Subcutaneous adipose tissue (tissue), 4 donors: ENCODE measurements around the gene GRAMD4. TPM values are rescaled to one million over a fixed set of nuclear protein-coding genes. Genes with fewer than 3 reads are reported as not detected.

ENCODE experiments used
- CTCF ChIP-seq: fragments of 450-650 bp; IDR thresholded peaks from one replicate; pipeline ENCODE4 v1.5.1; 2016; ENCODE audit warnings: low read depth, mild to moderate bottlenecking, control low read depth, antibody characterized with exemption, moderate library complexity
- total RNA-seq, 4 donors: library from RNA; depleted of rRNA; stranded (reverse); fragments of >200 nt; gene quantifications; one replicate each; pipeline ENCODE4 v1.1.0, GENCODE V29; 2016

The GRAMD4 gene
- total RNA-seq, 4 donors from 2014 or later, result 9.9 to 39.4 (median 23.0) TPM

DNA sequence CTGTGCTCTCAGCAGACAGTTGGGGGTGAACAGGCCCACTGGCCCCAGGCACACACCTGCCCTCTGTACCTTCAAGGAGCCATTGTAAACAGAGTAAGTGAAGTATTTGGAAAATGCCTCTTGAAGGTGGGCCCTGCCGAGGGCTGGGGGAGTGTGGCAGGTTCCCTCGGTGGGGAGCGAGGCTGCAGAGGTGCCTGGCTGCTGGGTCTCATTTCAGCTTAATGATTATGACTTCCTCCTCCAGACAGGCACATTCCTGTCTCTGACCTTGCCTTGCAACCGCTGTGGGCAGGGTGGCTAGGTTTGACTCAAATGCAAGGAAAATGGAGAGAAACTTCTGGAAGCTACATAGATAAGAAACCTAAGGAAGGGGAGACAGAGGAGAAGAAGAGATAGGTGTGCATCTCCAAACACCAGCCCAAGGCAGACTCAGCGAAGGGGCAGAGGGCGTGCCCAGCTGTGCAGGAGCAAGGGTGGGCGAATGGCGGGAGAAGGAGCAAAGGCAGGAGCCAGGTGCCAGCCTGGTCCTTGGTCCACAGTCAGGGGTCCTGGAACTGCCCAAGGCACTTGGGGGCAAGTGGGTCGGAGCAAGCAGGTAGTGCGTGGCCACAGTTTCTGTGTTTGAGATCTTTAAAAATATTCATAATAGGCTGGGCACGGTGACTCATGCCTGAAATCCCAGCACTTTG, 14.0 kb downstream of the GRAMD4 start:
- TF ChIP-seq CTCF, result no peak

DNA sequence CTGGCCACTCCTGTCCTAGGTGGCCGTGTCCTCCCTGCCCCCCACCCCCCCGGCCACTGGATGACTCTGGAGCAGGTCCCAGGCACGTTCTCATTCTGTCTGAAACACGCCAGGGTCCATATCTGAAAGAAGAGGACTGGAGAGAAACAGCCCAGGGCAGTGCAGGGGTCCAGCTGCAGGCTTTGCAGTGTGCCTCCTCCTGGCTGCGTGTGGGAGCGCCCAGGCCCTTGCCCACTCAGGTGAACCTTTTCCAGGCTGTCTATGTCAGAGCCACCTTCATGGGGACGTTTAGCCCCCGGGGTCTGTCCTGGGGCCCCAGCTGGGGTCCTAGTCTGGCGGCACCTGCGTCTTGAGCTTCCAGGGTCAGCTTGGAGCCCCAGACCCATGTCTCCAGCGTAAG, 15.6 kb downstream of the GRAMD4 start:
- no peak for TF ChIP-seq CTCF

GRCh38 chr22:46636221-46637002, 16.2 kb downstream of the GRAMD4 start:
- no peak for TF ChIP-seq CTCF

- no peak for TF ChIP-seq CTCF
Observed at GRCh38 chr22:46637711-46638600, 17.8 kb downstream of the GRAMD4 start.

DNA sequence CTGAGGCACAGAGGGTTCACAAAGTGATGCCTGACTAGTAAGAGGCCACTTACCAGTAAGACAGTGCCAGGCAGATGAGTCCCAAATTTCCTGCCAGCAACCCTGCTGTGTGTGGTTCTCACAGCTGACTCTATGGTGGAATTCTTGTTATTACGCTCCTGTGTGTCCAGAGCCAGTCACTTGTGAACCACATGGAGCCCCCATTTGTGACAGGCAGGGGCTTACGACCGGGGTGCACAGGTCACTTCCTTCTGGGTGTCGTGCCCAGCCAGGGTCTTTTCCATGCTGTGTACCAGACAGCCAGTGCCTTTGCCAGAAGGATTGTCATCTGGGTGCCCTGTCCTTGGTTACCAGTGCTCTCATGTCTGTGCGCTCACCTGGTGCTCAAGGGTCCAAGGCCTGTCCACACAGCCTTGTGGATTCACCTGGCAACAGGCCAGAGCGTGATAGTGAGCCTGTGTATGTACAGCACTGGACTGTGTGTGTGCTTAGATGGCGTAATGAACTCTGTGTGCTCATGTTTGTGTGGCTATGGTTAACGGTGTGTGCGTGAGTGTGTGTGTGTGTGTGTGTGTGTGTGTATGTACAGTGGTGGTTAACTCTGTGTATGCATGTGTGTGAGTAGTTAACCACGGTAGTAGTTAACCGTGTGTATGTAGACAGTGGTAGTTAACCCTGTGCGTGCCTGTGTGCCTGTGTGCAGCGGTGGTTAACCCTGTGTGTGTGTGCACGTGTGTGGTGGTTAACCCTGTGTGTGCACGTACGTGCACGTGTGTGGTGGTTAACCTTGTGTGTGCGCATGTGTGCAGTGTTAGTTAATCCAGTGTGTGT, 18.6 kb downstream of the GRAMD4 start:
- TF ChIP-seq CTCF, result no peak

DNA sequence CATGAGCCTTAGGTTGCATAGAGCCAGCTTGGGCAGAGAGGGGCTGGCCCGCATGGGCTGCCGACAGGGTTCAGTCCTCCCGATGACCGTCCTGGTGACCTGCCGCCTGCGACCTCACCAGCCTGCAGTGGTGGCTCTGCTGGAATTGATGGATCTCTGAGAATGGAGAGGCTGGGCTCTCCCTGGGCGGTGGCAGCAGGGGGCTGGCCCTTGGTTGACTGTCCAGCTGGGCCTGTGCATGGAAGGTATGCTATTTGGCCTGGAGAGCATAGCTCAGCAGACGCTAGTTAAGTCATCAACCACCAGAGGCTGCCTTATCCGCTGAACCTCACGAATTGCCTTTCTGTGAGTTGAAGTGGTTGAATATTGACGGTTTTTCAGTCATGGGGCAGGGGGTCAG, 19.7 kb downstream of the GRAMD4 start:
- TF ChIP-seq CTCF, result no peak
